GM12873 (cell line): ENCODE results near the gene ZNF135.

Experiments used
- TF ChIP-seq, protein P1 (sequence below): IDR thresholded peaks from 2 replicates; pipeline ENCODE4 v1.5.1; 2012; ENCODE audit warnings: low read depth, mild to moderate bottlenecking, moderate library complexity, low read length, control low read depth; ENCODE audit not compliant: insufficient read depth; ENCODE audit errors: missing control alignments

The ZNF135 gene

GRCh38 chr19:58097349-58097748 is 38.3 kb downstream of the ZNF135 start:
- TF ChIP-seq, protein P1, sequence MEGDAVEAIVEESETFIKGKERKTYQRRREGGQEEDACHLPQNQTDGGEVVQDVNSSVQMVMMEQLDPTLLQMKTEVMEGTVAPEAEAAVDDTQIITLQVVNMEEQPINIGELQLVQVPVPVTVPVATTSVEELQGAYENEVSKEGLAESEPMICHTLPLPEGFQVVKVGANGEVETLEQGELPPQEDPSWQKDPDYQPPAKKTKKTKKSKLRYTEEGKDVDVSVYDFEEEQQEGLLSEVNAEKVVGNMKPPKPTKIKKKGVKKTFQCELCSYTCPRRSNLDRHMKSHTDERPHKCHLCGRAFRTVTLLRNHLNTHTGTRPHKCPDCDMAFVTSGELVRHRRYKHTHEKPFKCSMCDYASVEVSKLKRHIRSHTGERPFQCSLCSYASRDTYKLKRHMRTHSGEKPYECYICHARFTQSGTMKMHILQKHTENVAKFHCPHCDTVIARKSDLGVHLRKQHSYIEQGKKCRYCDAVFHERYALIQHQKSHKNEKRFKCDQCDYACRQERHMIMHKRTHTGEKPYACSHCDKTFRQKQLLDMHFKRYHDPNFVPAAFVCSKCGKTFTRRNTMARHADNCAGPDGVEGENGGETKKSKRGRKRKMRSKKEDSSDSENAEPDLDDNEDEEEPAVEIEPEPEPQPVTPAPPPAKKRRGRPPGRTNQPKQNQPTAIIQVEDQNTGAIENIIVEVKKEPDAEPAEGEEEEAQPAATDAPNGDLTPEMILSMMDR, result no peak

- TF ChIP-seq, protein P1, result no peak
These were observed 38.9 kb downstream of the ZNF135 start, which contains the start of gene ZSCAN18 for GRCh38 chr19:58097781-58098681. ZSCAN18 (minus strand) TSS chr19:58098231; CDS start chr19:58090267, 7,964 bp downstream.

- TF ChIP-seq, protein P1, result no peak
These were observed 39.6 kb downstream of the ZNF135 start for GRCh38 chr19:58098682-58098998.

DNA sequence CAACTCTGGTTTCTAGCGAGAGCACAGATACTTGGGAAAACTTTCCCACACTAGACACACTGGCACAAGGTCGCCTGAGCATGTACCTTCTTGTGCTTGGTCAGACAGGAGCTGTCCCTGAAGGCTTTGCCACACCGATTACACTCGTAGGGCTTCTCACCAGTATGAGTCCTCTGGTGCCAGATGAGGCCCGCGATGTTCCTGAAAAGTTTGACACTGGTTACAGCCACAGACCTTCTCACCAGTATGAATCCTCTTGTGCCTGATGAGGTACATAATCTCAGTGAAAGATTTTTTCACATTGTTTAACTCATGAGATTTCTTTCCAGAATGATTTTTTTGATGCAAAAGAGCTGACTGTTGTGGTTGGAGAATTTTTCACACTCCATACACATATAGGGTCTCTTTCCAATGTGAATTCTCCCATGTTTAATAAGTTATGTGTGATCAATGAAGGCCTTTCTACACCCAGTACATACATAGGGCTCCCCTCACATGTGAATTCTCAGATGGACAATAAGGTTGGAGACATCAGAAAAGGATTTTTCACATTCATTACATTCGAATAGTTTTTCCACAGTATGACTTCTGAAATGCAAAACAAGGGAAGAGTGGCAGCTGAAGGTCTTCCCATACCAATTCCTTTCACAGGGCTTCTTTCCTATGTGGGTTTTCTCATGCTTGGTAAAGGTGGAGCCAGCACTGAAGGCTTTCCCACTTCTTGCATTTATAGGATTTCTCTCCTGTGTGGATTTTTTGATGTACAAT is 48.9 kb downstream of the ZNF135 start:
- TF ChIP-seq, protein P1, result no peak

GRCh38 chr19:58108546-58108817 is 49.4 kb downstream of the ZNF135 start:
- TF ChIP-seq, protein P1, result no peak

DNA sequence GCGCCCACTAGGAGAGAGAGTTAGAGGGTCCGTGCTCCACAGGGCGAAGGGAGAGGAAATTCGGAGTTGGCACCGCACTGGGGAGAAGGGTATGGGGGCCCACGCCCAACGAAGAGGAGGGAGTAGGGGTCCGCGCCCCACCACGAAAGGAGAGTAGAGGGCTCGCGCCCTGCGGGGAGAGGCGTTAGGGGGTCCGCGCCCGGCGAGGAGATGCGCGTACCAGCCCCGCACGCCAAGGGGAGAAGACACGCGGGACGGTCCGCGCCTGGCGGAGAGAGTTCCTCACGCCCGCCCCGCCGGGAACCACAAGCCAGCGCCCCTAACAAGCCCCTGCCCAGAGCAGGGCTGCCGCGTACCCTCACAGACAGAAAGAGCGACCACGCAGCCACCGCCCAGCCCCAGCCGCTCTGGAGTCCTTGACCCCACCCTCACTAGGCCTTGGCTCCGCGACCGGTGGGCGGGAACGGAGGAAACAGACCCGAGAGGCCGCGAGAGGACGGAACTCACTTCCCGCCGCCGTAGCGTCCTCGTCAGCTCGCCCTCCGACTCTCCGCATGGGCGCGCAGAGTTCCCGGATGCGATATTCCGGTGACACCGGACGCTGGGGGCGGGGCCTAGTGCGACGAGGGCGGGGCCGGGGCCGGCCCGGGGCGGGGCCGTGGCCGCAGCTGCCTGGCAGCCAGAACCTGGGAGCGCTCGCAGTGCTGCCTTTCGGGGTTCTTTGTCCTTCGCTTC is 58.9 kb downstream of the ZNF135 start:
- TF ChIP-seq, protein P1, result no peak

DNA sequence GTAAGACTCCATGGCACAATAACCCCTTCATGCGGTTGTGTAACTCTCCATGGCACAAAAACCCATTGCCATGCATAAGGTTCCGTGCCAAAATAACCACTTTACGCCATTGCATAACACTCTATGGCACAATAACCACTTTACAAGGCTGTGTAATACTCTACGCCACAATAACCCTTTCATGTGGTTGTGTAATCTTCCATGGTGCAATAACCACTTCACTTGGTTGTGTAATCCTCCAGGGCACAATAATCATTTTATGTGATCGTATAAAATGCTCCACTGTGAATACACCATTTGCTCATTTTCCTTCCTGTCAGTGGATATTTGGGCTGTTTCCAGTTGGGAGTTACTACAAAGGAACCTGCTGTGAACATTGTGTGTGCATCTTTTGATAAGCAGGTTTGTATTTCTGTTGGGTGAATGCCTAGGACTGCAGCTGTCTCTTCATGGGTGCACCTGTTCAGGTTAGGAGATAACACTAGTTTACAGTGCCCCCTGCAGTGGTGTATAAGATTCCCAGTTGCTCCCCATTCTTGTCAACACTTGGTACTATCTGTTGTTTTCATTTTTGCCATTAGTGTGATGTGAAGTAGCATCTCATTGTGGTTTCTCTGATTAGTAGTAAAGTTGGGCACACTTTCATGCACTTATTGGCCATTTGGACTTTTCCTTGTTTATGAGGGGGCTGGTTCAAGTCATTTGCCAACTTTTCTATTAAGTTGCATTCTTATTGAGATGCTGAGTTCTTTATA is 60.1 kb downstream of the ZNF135 start:
- TF ChIP-seq, protein P1, result no peak
